ENCODE results near the gene GAPDH. TPM values are rescaled to one million over a fixed set of nuclear protein-coding genes. Genes with fewer than 3 reads are reported as not detected.

GAPDH gene
- total RNA-seq, 1 donor from 2014 or later = 6,260 TPM

DNA sequence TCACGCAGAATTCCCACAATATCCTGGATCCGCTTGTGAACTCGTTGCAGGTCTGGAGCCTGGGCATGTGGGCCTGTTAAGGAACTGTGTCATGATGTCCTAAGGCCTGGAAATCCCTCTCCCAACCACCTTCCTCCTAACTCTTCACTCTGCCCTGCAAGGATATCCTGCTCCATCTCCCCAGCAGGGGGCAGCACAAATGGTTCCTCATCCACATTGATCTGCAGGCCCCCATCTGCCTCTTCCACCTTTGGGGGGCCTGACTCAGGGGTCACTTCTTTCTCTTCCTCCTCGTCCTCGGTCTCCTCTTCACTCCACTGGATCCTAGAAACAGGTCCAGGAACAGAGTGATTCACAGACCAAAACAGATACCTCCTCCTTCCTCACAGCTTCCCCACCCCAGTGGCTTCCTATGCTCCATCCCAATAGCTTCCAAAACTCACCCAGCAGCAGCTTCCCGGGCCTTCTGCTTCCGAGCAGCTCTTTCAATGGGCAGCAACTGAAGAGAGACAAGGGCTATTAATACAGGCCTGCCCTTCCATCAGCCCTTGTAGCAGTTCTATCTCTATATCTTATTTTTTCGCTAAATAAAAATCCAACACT is 29.2 kb downstream of the GAPDH start:
- TF ChIP-seq CTCF (conservative IDR thresholded peaks at IDR 0.05; ENCODE audit: low read depth, low read length) = peak; percentile 84
- DNase-seq (ENCODE audit: low read depth) = no peak

GRCh38 chr12:6567112-6567670 is 32.9 kb downstream of the GAPDH start:
- TF ChIP-seq CTCF (conservative IDR thresholded peaks at IDR 0.05; ENCODE audit: low read depth, low read length) = no peak
- no peak for DNase-seq (ENCODE audit: low read depth)
- H3K4me3 ChIP-seq (ENCODE audit: low read depth, low read length) = peak overlapping the region; percentile 77

More for the DNA sequence above, 29.2 kb downstream of the GAPDH start:
- H3K4me3 ChIP-seq (ENCODE audit: low read depth, low read length) = no peak overlapping the region

DNA sequence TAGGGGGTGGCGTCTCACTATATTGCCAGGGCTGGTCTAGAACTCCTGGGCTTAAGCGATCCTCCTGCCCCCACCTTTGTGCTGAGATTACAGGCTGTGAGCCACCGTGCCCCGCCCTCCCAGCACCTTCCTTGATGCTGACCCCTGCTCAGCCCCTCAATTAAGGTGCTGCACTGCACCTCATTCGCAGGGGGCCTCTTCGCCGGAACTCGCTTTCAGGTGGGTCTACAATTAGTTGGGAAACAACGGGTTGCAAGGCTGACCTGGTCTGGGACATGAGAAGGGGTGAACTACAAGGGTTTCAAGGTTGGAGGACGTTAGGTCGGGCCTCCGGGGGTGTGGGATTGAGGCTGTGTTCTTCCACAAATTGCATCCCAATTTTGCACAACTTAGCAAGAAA is 35.0 kb downstream of the GAPDH start:
- no peak overlapping the region for H3K4me3 ChIP-seq (ENCODE audit: low read depth, low read length)
- TF ChIP-seq CTCF (conservative IDR thresholded peaks at IDR 0.05; ENCODE audit: low read depth, low read length) = no peak
- DNase-seq (ENCODE audit: low read depth) = no peak

DNA sequence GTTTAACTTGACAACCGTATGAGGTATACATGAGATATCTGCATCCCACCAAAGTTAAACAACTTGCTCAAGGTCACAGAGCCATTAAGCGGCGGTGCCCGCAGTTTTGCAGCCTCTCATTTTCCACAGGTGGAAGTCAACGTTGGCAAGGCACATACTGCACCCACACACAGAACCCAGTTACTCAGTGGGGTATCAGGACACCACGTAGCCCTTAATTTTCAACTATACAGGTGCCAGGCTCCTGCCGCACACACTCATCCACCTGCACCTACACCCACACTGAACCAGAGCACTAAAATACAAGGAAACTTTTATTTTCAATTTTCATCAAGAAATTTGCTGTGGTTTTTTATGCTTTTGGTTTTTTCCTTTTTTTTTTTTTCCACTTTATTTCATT is 35.5 kb downstream of the GAPDH start:
- no peak overlapping the region for H3K4me3 ChIP-seq (ENCODE audit: low read depth, low read length)
- TF ChIP-seq CTCF (conservative IDR thresholded peaks at IDR 0.05; ENCODE audit: low read depth, low read length) = no peak
- no peak for DNase-seq (ENCODE audit: low read depth)

GRCh38 chr12:6570264-6570887 is 36.1 kb downstream of the GAPDH start:
- H3K4me3 ChIP-seq (ENCODE audit: low read depth, low read length) = no peak overlapping the region
- no peak for DNase-seq (ENCODE audit: low read depth)
- peak; percentile 52 for TF ChIP-seq CTCF (conservative IDR thresholded peaks at IDR 0.05; ENCODE audit: low read depth, low read length)

DNA sequence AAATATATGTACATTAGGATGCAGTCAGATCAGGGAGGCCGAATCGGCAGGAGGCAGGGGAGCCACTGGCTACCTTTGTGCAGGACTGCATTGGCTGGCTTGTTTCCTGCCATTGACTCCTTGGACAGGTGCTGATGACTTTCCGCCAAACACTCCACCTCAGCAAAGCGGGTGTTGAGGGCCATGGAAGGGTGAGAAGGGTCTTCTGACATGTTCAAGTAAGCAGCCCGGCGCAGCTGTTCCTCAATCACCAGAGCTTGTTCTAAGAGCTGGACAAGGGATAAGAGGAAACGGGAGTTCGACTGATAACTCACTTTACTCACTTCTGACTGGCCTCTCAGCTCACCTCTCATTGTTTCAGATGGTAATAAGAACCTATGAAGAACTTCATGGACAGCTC is 38.7 kb downstream of the GAPDH start:
- no peak for DNase-seq (ENCODE audit: low read depth)
- TF ChIP-seq CTCF (conservative IDR thresholded peaks at IDR 0.05; ENCODE audit: low read depth, low read length) = no peak
- H3K4me3 ChIP-seq (ENCODE audit: low read depth, low read length) = no peak overlapping the region
